NCI-H2107 treated with DMSO at 0.1 percent for 48 hours (cell line): ENCODE data around the gene OR56A4.
A peak's percentile ranks its signal among the peaks of the same experiment; 100 is the strongest.

Experiments used
- DNase-seq: peaks from one replicate; lab custom pipeline; 2025; ENCODE audit not compliant: unreplicated experiment; lab: John Stamatoyannopoulos, UW

Gene OR56A4

GRCh38 chr11:6006846-6007245 is at the start of gene OR56A4:
Gene OR56A4 (minus strand): TSS chr11:6006946. CDS start chr11:6002992, 3,954 bp downstream.
- no peak for DNase-seq

- DNase-seq, result no peak
Observed at GRCh38 chr11:6055569-6055968, 48.8 kb upstream of the OR56A4 start.

- DNase-seq, result no peak
Observed at GRCh38 chr11:6052374-6052773, 45.6 kb upstream of the OR56A4 start.

GRCh38 chr11:6040874-6041273 is 34.1 kb upstream of the OR56A4 start:
- DNase-seq, result no peak

GRCh38 chr11:6030708-6031405 is 24.1 kb upstream of the OR56A4 start, which contains the start of gene OR56A1:
Gene OR56A1 (minus strand): TSS chr11:6030758. CDS start chr11:6027692, 3,066 bp downstream.
- no peak for DNase-seq

- no peak for DNase-seq
Observed at GRCh38 chr11:6027501-6027900, 20.8 kb upstream of the OR56A4 start.

GRCh38 chr11:6025056-6025455 is 18.3 kb upstream of the OR56A4 start:
- no peak for DNase-seq

GRCh38 chr11:6022956-6023355 is 16.2 kb upstream of the OR56A4 start:
- peak; percentile 1 for DNase-seq

GRCh38 chr11:6013042-6013441 is 6.3 kb upstream of the OR56A4 start:
- no peak for DNase-seq

- DNase-seq, result no peak
Observed at GRCh38 chr11:6012035-6012668, 5.4 kb upstream of the OR56A4 start.

- DNase-seq, result no peak
Observed at GRCh38 chr11:6006395-6006794, 351 bp downstream of the OR56A4 start.

- DNase-seq, result no peak
Observed at GRCh38 chr11:6002202-6002699, 4.5 kb downstream of the OR56A4 start.

GRCh38 chr11:5994791-5995190 is 12.0 kb downstream of the OR56A4 start:
- no peak for DNase-seq

- DNase-seq, result no peak
Observed at GRCh38 chr11:5992604-5993251, 14.0 kb downstream of the OR56A4 start.

- no peak for DNase-seq
Observed at GRCh38 chr11:5992150-5992549, 14.6 kb downstream of the OR56A4 start.

- DNase-seq, result no peak
Observed at GRCh38 chr11:5989203-5989602, 17.5 kb downstream of the OR56A4 start.

GRCh38 chr11:5986885-5987284 is 19.9 kb downstream of the OR56A4 start, which contains the start of gene OR52L1:
Gene OR52L1 (minus strand): TSS chr11:5986985. CDS start chr11:5986930, 55 bp downstream.
- no peak for DNase-seq

GRCh38 chr11:5983443-5983842 is 23.3 kb downstream of the OR56A4 start:
- DNase-seq, result no peak

- DNase-seq, result no peak
Observed at GRCh38 chr11:5973530-5973929, 33.2 kb downstream of the OR56A4 start.

GRCh38 chr11:5968394-5968793 is 38.4 kb downstream of the OR56A4 start, which contains the start of gene OR56A5:
Gene OR56A5 (minus strand): TSS chr11:5968494. CDS start chr11:5968494, 0 bp downstream.
- DNase-seq, result no peak

GRCh38 chr11:5967708-5968107 is 39.0 kb downstream of the OR56A4 start:
- no peak for DNase-seq

- DNase-seq, result no peak
Observed at GRCh38 chr11:5966958-5967357, 39.8 kb downstream of the OR56A4 start.
